Measurements from ENCODE around the gene ANXA5.

The ANXA5 gene

GRCh38 chr4:121642876-121643585 lies 53.7 kb downstream of the ANXA5 start:
- no peak for DNase-seq (ENCODE audit: low spot score)

DNA sequence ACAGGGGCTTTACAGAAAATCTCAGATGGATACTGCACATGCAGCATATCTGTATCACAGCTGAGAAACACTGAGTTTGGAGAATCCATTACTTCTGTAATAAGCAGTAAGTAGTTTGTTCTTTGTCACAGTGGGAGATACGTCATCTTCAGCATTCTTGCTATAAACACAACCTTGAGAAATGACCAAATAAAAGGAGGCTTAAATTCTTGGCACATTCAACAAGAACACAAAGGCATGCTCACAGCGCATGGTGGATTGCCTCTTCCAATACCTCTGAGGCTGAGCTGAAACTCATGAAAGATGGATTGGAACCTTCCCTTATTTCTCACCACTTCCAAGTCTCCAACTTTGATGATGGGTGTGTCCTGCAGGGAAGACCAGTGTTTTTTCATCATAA lies 54.5 kb downstream of the ANXA5 start:
- no peak for DNase-seq (ENCODE audit: low spot score)

GRCh38 chr4:121633653-121634052 lies 63.1 kb downstream of the ANXA5 start:
- no peak for DNase-seq (ENCODE audit: low spot score)

DNA sequence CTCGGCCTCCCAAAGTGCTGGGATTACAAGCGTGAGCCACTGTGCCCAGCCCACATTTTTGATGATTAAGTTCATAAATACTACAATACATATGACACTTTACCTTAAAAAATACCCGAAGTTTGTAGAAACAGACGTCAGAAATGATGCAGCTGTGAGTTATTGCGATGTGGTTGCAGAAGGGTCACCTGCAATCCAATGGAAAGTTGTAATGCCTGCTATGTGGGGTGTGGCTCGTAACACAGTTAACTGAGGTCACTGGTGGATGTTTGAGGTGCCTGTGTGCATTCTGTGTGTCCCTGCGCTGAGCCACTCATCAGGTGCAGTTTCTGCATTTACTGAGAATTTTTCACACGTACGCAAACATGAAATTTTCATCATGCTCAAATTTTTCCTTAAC lies 64.1 kb downstream of the ANXA5 start:
- DNase-seq (ENCODE audit: low spot score): no peak
